Heart right ventricle (tissue), 16 donors: ENCODE data around the gene SKP2. TPM values are rescaled to one million over a fixed set of nuclear protein-coding genes. Genes with fewer than 3 reads are reported as not detected.
"Not testable (repeated sequence)": the region's sequence is repeated elsewhere in the genome, so short reads cannot be mapped to it uniquely, and the experiment has no call there.

Experiments used
- ATAC-seq, 8 donors: fragments of 200-7000 bp; cut with Tn5 transposase; one replicate each; pipeline ENCODE4 v1.9.1; 2020; ENCODE audit warnings: mild to moderate bottlenecking in 8 of 8, moderate library complexity in 8 of 8, moderate number of reproducible peaks in 1 of 8
- DNase-seq, 2 donors: peaks; one replicate each; pipeline ENCODE4 v3.0.0-alpha.2; 2020
- H3K27ac ChIP-seq, 10 donors: fragments of 200-600 bp; sonication (generic) in 2 of 10; one replicate each; pipeline versions ENCODE4 v1.5.0 to v1.8.0; 2020 to 2022; ENCODE audit warnings: mild to moderate bottlenecking in 3 of 10
- H3K27me3 ChIP-seq, 7 donors: fragments of 200-600 bp; one replicate each; pipeline ENCODE4 v1.8.0; 2021 to 2022; ENCODE audit warnings: mild to moderate bottlenecking in 2 of 7
- H3K36me3 ChIP-seq, 9 donors: fragments of 200-600 bp; sonication (generic) in 1 of 9; one replicate each; pipeline versions ENCODE4 v1.5.0 to v1.8.0; 2020 to 2022; ENCODE audit warnings: mild to moderate bottlenecking in 2 of 9
- H3K4me1 ChIP-seq, 9 donors: fragments of 200-600 bp; sonication (generic) in 1 of 9; one replicate each; pipeline versions ENCODE4 v1.5.0 to v1.8.0; 2020 to 2022; ENCODE audit warnings: mild to moderate bottlenecking in 4 of 9
- H3K4me3 ChIP-seq, 10 donors: fragments of 200-600 bp; sonication (generic) in 2 of 10; one replicate each; pipeline versions ENCODE4 v1.5.0 to v1.8.0; 2020 to 2022; ENCODE audit warnings: mild to moderate bottlenecking in 7 of 10, moderate library complexity in 2 of 10
- H3K9me3 ChIP-seq, 11 donors: fragments of 200-600 bp in 10 of 11; sonication (generic) in 2 of 11; one replicate each; pipeline versions ENCODE4 v1.5.0 to v1.8.0; 2013 to 2022; ENCODE audit warnings: mild to moderate bottlenecking in 2 of 11, control low read depth in 1 of 11, moderate library complexity in 1 of 11
- WGBS, 2 donors: extraction: QIAGEN DNeasy Blood & Tissue Kit; methylation state at CpG; one replicate each; pipeline ENCODE4 v1.1.7; 2013; ENCODE audit warnings: inconsistent platforms in 1 of 2; 5-methylcytosine and 5-hydroxymethylcytosine counted together
- intact Hi-C, 10 donors: fragments of 100-400 bp; cut with DNase I; formaldehyde crosslinking; loops; one replicate each; pipeline versions ENCODE4 v1.11.1 to v1.14.2; 2022
- polyA plus RNA-seq, 2 donors: library from polyadenylated mRNA; stranded (reverse); fragments of 200-250 nt; gene quantifications; one replicate each; pipeline ENCODE4 v1.2.3, GENCODE V29; 2013
- total RNA-seq, 10 donors: library from RNA; stranded (reverse); fragmentation: NEBNext Ultra II Directional in 3 of 10; extraction: Animal tissue kit (Norgen Biotek cat#: 25700) in 3 of 10; gene quantifications; one replicate each; pipeline versions ENCODE4 v1.2.1 to v1.2.4, GENCODE V29; 2021 to 2023
- TF ChIP-seq, protein P1 (sequence below), 9 donors: fragments of 200-600 bp; sonication (generic) in 2 of 9; IDR thresholded peaks; one replicate each; pipeline versions ENCODE4 v1.5.0 to v1.8.0; 2021 to 2022; ENCODE audit warnings: antibody characterized with exemption in 9 of 9, mild to moderate bottlenecking in 5 of 9, moderate library complexity in 1 of 9
- donor health status: Arrhythmogenic right ventricular cardiomyopathy.
- donor health status: ischemic (EF 13 %, LVEDD 7.1; RV severe dilation, severe dysfunction).
- donor health status: healthy with polysubstance abuse.
- donor health status: DM: no; HTN: yes; CAD: no.
- donor health status: DM: no; HTN: no; CAD: no.
- donor health status: ischemic (EF 25% LVEDD 6.9; RV normal size, moderate dysfunction).
- donor health status: ischemic (EF 25% LVEDD 5.7; RV mildly dilated, moderate dysfunction).
- donor health status: healthy.
- donor health status: DM: yes; HTN: yes; CAD: no.
- donor health status: Ischemic cardiomyopathy.
- donor health status: ischemic (EF 35%, LVEDD 5.7; RV mildly dilated, moderate dysfunction).
- donor health status: nonischemic (EF 11% LVEDD 7.7; RV severe dilation, severe dysfunction).
- donor health status: DM: yes; HTN: yes; CAD: no.
- donor health status: PGD.
- donor health status: ischemic (EF 29% LVEDD 5.4; RV normal size, mild dysfunction).
- donor health status: nonischemic (EF 23%, LVEDD 6.1; RV moderate dilation, normal function).

SKP2 gene
- total and polyA plus RNA-seq, 12 donors, result 1.5 to 9.5 (median 5.2) TPM

DNA sequence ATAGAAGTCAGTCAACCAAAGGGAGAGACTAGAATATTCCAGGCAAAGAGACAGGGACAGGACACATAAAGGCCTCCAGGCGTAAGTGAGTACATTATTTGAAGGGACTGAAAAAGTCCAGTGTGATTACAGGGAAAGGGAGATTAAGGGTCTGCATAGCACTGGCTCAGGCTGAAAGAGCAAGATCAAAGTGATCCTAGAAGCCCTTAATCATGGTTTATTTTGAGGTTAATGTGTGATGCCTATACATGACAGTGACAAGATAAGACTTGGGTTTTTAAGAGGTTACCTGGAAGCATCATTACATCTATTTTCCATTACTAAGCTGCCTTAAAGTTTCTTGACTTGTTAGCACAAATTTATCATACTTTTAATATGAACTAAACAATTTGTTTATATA lies 26.0 kb upstream of the SKP2 start:
- TF ChIP-seq, protein P1, sequence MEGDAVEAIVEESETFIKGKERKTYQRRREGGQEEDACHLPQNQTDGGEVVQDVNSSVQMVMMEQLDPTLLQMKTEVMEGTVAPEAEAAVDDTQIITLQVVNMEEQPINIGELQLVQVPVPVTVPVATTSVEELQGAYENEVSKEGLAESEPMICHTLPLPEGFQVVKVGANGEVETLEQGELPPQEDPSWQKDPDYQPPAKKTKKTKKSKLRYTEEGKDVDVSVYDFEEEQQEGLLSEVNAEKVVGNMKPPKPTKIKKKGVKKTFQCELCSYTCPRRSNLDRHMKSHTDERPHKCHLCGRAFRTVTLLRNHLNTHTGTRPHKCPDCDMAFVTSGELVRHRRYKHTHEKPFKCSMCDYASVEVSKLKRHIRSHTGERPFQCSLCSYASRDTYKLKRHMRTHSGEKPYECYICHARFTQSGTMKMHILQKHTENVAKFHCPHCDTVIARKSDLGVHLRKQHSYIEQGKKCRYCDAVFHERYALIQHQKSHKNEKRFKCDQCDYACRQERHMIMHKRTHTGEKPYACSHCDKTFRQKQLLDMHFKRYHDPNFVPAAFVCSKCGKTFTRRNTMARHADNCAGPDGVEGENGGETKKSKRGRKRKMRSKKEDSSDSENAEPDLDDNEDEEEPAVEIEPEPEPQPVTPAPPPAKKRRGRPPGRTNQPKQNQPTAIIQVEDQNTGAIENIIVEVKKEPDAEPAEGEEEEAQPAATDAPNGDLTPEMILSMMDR (IDR thresholded peaks at IDR 0.05), result no peak
- Histone ChIP-seq H3K9me3 (peaks cover 0 to 24% (median 11%) of the 10 kb centered on the region in 11 donors), H3K4me3 (no peak overlapping the region), H3K27me3 (no peaks in the 10 kb centered on the region), H3K36me3 (peaks cover 0 to 60% (median 17%) of the 10 kb centered on the region in 9 donors), H3K4me1 (peaks cover 0 to 7% (median 0%) of the 10 kb centered on the region in 9 donors), H3K27ac (no peak overlapping the region)
- peak in 1 of 8 donors; percentile 39 for ATAC-seq
- 64 to 80% methylated on average over 1 of the region's 1 CpG for WGBS, 2 donors
- intact Hi-C loops, result no loop called here
- DNase-seq, result no peak

DNA sequence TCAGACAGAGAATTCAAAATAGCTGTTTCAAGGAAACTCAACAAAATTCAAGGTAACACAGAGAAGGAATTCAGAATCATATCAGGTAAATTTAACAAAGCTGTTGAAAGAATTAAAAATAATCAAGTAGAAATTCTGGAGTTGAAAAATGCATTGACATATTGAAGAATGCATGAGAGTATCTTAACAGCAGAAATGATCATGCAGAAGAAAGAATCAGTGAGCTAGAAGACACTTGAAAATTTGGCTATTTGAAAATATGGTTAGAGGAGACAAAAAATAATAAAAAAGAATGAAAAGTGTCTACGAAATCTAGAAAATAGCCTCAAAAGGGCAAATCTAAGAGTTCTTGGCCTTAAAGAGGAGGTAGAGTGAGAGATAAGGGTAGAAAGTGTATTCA lies 23.1 kb upstream of the SKP2 start:
- Histone ChIP-seq H3K27me3 (no peaks in the 10 kb centered on the region), H3K4me3 (no peak overlapping the region), H3K36me3 (peaks cover 0 to 57% (median 12%) of the 10 kb centered on the region in 9 donors), H3K27ac (no peak overlapping the region), H3K4me1 (peaks cover 0 to 7% (median 0%) of the 10 kb centered on the region in 9 donors), H3K9me3 (peaks cover 0 to 24% (median 11%) of the 10 kb centered on the region in 11 donors)
- WGBS, 2 donors, result 95 to 100% methylated on average over 1 of the region's 1 CpG
- intact Hi-C loops, result no loop called here
- no peak for ATAC-seq
- DNase-seq, result no peak
- TF ChIP-seq, protein P1 (IDR thresholded peaks at IDR 0.05), result no peak

DNA sequence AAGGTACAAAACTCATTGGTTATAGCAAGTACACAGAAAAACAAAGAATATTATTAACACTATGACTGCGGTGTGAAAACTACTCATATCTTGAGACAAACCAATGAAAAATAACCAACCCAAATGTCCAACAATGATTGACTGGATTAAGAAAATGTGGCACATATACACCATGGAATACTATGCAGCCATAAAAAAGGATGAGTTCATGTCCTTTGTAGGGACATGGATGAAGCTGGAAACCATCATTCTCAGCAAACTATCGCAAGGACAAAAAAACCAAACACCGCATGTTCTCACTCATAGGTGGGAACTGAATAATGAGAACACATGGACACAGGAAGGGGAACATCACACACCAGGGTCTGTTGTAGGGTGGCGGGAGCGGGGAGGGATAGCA lies 22.2 kb upstream of the SKP2 start:
- WGBS, 2 donors, result 99 to 100% methylated on average over 3 to 4 of the region's 5 CpGs
- ATAC-seq, H3K4me1 ChIP-seq, H3K4me3 ChIP-seq, DNase-seq, H3K27ac ChIP-seq, H3K27me3 ChIP-seq, intact Hi-C loops: not testable (repeated sequence)
- Histone ChIP-seq H3K36me3 (peaks cover 0 to 63% (median 12%) of the 10 kb centered on the region in 9 donors), H3K9me3 (peaks cover 0 to 24% (median 11%) of the 10 kb centered on the region in 11 donors)

DNA sequence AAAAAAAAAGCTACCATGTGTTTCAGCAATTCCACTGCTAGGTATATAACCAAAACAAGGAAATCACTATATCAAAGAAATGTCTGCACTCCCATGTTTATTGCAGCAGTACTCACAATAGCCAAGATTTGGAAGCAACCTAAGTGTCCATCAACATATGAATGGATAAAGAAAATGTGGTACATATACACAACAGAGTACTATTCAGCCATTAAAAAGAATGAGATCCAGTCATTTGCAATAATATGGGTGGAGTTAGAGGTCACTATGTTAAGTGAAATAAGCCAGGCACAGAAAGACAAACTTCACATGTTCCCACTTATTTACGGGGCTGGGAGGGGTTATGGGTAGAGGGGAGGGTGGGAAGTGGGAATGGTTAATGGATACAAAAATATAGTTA lies 18.9 kb upstream of the SKP2 start:
- 91 to 97% methylated on average over 1 of the region's 1 CpG for WGBS, 2 donors

DNA sequence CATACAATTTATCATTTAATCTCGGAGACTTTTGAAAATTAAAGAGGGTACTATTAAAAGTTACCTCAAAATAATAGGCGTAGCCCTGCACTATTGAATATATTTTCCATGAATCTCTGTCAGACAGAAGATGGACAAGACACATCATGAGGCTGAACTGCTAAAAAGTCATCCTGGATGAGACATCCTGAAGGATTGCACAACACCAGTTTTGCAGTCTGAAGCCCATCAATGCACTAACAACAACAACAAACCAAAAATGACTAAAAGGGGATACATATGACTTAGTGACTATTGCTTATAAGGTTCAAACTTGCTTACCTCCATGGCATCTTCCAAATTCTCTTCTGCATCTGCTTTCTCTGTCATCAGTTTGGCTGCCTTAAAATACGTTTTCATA lies 15.9 kb upstream of the SKP2 start:
- ATAC-seq, result no peak
- TF ChIP-seq, protein P1 (IDR thresholded peaks at IDR 0.05), result no peak
- H3K27ac ChIP-seq, result no peak overlapping the region
- no peak for DNase-seq
- no peaks in the 10 kb centered on the region for H3K4me1 ChIP-seq
- H3K36me3 ChIP-seq, result peaks cover 0 to 65% (median 6%) of the 10 kb centered on the region in 9 donors
- 94 to 97% methylated on average over 3 of the region's 3 CpGs for whole genome bisulfite sequencing, 2 donors
- H3K4me3 ChIP-seq, result no peak overlapping the region
- peaks cover 0 to 4% (median 0%) of the 10 kb centered on the region in 11 donors for H3K9me3 ChIP-seq
- intact Hi-C loops, result no loop called here
- no peaks in the 10 kb centered on the region for H3K27me3 ChIP-seq

More for the DNA sequence above, 18.9 kb upstream of the SKP2 start:
- intact Hi-C loops, H3K4me3 ChIP-seq, H3K27ac ChIP-seq, H3K4me1 ChIP-seq, ATAC-seq, DNase-seq, H3K27me3 ChIP-seq: not testable (repeated sequence)
- Histone ChIP-seq H3K36me3 (peaks cover 0 to 81% (median 12%) of the 10 kb centered on the region in 9 donors), H3K9me3 (peaks cover 0 to 24% (median 11%) of the 10 kb centered on the region in 11 donors)
